H1 (cell line): ENCODE data around the gene AKIRIN2. TPM values are rescaled to one million over a fixed set of nuclear protein-coding genes. Genes with fewer than 3 reads are reported as not detected.

Source experiments
- CBX5 ChIP-seq: fragments of 300-800, 300-1000 bp; sonication (generic); IDR thresholded peaks from 2 replicates; pipeline ENCODE4 v1.7.1; 2016; ENCODE audit warnings: antibody characterized with exemption, low read length, low read depth
- CHD1 ChIP-seq: IDR thresholded peaks from 2 replicates; pipeline ENCODE4 v1.6.1; 2012; ENCODE audit warnings: low read depth, low read length, improper control_type of control experiment
- KDM1A ChIP-seq: fragments of 200-600, 300-600 bp; sonication (generic); IDR thresholded peaks from 2 replicates; pipeline ENCODE4 v1.7.1; 2016; ENCODE audit warnings: mild to moderate bottlenecking, low read length, borderline replicate concordance
- KDM5A ChIP-seq: fragments of 200-600 bp; IDR thresholded peaks from 2 replicates; pipeline ENCODE4 v1.7.1; 2012; ENCODE audit warnings: mild to moderate bottlenecking, low read length, inconsistent platforms, mixed read lengths
- SIN3A ChIP-seq, 2 experiments: IDR thresholded peaks in 1 of 2; conservative IDR thresholded peaks in 1 of 2; 2 replicates each; pipeline ENCODE4 v1.6.1; 2011 to 2012; ENCODE audit warnings: low read length in 2 of 2, improper control_type of control experiment in 1 of 2, low read depth in 1 of 2, mild to moderate bottlenecking in 1 of 2
- polyA plus RNA-seq, 7 experiments: library from polyadenylated mRNA; depleted of rRNA in 3 of 7; stranded (reverse) in 5 of 7; unstranded in 2 of 7; fragments of >200 nt in 5 of 7; fragments of 200-250 nt in 2 of 7; gene quantifications; 1 replicate in 5 of 7; 2 replicates in 1 of 7; 4 replicates in 1 of 7; pipeline versions ENCODE4 v1.2.1 to v1.2.3, GENCODE V29; 2011 to 2013; ENCODE audit warnings: missing spikeins in 2 of 7, mixed read lengths in 2 of 7
- total RNA-seq: library from RNA; stranded (reverse); fragmentation: NEBNext Ultra II Directional; extraction: Animal tissue kit (Norgen Biotek cat#: 25700); gene quantifications from 2 replicates; pipeline ENCODE4 v1.2.1, GENCODE V29; 2021

The AKIRIN2 gene
- total and polyA plus RNA-seq, 2 of the 8 experiments (the other 6 are each of a cell fraction or from before 2014, with no cell fraction given) = 35.6 to 75.3 TPM

DNA sequence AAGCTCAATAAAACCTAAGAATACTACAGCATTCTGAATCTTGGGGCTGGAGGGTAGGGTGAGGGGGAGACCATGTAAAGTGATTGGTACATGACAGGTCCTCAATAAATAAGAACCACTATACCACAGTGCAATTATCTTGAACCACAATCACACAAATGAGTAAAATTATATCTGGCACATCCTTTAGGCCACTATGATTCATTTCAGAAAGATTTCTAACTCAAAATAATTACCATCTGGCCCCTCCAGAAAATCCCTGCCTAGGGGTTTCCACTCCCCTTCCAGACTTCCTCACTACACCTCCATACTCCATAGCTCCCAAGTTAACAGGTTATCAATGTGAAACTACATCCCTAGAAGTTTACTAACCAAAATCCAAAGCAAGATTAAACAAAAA is 19.7 kb downstream of the AKIRIN2 start (continued):
- TF ChIP-seq SIN3A (conservative IDR thresholded peaks at IDR 0.05 in 1 of 2, IDR thresholded peaks at IDR 0.05 in 1 of 2; ENCODE audit: low read depth in 1 of 2, low read length in 2 of 2) = no peak
- no peak for TF ChIP-seq CHD1
- no peak for TF ChIP-seq KDM5A
- no peak for TF ChIP-seq KDM1A
- TF ChIP-seq CBX5 = no peak
